Ovary (tissue), 3 donors: ENCODE results near the gene ZFC3H1.

Experiments used
- EP300 ChIP-seq: sonication (generic); formaldehyde crosslinking; IDR thresholded peaks from one replicate; pipeline ENCODE4 v1.6.1; 2017; ENCODE audit warnings: antibody characterized with exemption
- POLR2A ChIP-seq: fragments of 450-650 bp; IDR thresholded peaks from one replicate; pipeline ENCODE4 v1.6.1; 2017; ENCODE audit warnings: antibody characterized with exemption, mild to moderate bottlenecking, moderate library complexity
- TF ChIP-seq, protein P1 (sequence below), 3 donors: fragments of 450-650 bp in 2 of 3; fragments of 200-600 bp in 1 of 3; IDR thresholded peaks; one replicate each; pipeline versions ENCODE4 v1.5.1 to v1.8.0; 2016 to 2022; ENCODE audit warnings: antibody characterized with exemption in 3 of 3, mild to moderate bottlenecking in 1 of 3
- donor health status: DM: no; HTN: no; CAD: no.

DNA sequence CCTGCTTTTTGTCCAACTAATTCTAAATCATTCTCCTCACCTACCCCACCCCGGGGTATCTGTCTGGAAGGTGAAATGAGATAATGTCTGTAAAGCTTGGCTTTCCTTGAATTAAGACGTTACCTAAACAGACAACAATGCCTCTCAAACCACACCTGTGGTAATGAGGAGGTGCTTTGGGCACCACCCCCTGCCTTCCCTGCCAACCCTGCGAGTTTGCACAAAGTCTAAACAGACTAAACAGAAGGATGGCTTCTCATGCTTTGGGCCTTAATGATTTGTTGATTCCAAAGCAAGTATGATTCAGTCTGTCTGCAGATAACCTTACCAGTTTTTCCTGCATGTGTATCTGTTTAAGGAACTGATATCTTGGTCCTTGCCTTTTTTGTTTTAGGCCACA is 82.4 kb downstream of the ZFC3H1 start:
- TF ChIP-seq, protein P1, sequence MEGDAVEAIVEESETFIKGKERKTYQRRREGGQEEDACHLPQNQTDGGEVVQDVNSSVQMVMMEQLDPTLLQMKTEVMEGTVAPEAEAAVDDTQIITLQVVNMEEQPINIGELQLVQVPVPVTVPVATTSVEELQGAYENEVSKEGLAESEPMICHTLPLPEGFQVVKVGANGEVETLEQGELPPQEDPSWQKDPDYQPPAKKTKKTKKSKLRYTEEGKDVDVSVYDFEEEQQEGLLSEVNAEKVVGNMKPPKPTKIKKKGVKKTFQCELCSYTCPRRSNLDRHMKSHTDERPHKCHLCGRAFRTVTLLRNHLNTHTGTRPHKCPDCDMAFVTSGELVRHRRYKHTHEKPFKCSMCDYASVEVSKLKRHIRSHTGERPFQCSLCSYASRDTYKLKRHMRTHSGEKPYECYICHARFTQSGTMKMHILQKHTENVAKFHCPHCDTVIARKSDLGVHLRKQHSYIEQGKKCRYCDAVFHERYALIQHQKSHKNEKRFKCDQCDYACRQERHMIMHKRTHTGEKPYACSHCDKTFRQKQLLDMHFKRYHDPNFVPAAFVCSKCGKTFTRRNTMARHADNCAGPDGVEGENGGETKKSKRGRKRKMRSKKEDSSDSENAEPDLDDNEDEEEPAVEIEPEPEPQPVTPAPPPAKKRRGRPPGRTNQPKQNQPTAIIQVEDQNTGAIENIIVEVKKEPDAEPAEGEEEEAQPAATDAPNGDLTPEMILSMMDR (IDR thresholded peaks at IDR 0.05) = no peak
- TF ChIP-seq EP300 = no peak
- no peak for TF ChIP-seq POLR2A
